HepG2 (cell line): ENCODE data around the gene MED9. TPM values are rescaled to one million over a fixed set of nuclear protein-coding genes. Genes with fewer than 3 reads are reported as not detected.

Experiments used
- ATAC-seq: fragments of 200-7000 bp; cut with Tn5 transposase; 3 replicates; pipeline ENCODE4 v1.9.1; 2020; ENCODE audit warnings: mild to moderate bottlenecking, moderate library complexity
- BruUV-seq: library from RNA; stranded (reverse); fragments of 400-500 nt; replicated peaks from 2 replicates; lab custom pipeline; 2021; lab: Mats Ljungman, UMichigan
- CTCF ChIA-PET: fragments of 300-600 bp; formaldehyde crosslinking; extraction: SDS; loops from one replicate; lab custom pipeline; 2021; ENCODE audit warnings: low total read pairs, inconsistent platforms, low intra/inter-chr PET ratio; lab: Yijun Ruan, JAX
- POLR2A ChIA-PET: fragments of 350-600 bp; sonication (Branson Sonifier 250); formaldehyde crosslinking; loops from one replicate; lab custom pipeline; 2020; ENCODE audit warnings: antibody characterized with exemption, inconsistent platforms; lab: Yijun Ruan, JAX
- DNase-seq: peaks from one replicate; pipeline ENCODE4 v3.0.0-alpha.2; 2015; ENCODE audit warnings: low spot score
- FAIRE-seq: peaks from 3 replicates; lab custom pipeline; 2011; peaks lifted over from hg19 to GRCh38; lab: Jason Lieb, UNC
- H2AFZ ChIP-seq: one replicate; pipeline ENCODE4 v1.6.1; 2011; ENCODE audit warnings: low read length, inconsistent platforms
- H3K27ac ChIP-seq: fragments of 300-600 bp; 3 replicates; pipeline ENCODE4 v1.8.0; 2011; ENCODE audit warnings: mixed run types, mild to moderate bottlenecking, mixed read lengths, low read length, inconsistent platforms; ENCODE audit not compliant: insufficient read depth; ENCODE audit errors: extremely low read length
- H3K27me3 ChIP-seq, 2 experiments: fragments of 200-600 bp in 1 of 2; 2 replicates in 1 of 2; 3 replicates in 1 of 2; pipeline versions ENCODE4 v1.6.0 to v1.8.0; 2011; ENCODE audit warnings: low read length in 2 of 2, mild to moderate bottlenecking in 2 of 2, moderate library complexity in 2 of 2, inconsistent platforms in 1 of 2; ENCODE audit not compliant: insufficient read depth in 2 of 2, control insufficient read depth in 1 of 2
- H3K36me3 ChIP-seq, 2 experiments: fragments of 200-600 bp in 1 of 2; replicated peaks in 1 of 2; 2 replicates in 1 of 2; 3 replicates in 1 of 2; pipeline versions ENCODE4 v1.5.1 to v1.8.0; 2011; ENCODE audit warnings: low read length in 2 of 2, inconsistent platforms in 1 of 2; ENCODE audit not compliant: insufficient read depth in 2 of 2, control insufficient read depth in 1 of 2
- H3K4me1 ChIP-seq: 2 replicates; pipeline ENCODE4 v1.5.1; 2012; ENCODE audit warnings: low read length, inconsistent platforms; ENCODE audit not compliant: insufficient read depth
- H3K4me2 ChIP-seq: 2 replicates; pipeline ENCODE4 v1.6.0; 2011; ENCODE audit warnings: low read depth, low read length, inconsistent platforms
- H3K4me3 ChIP-seq, 3 experiments: fragments of 200-600 bp in 1 of 3; sonication (generic), shearing (Covaris generic) in 1 of 3; replicated peaks in 1 of 3; 2 replicates each; pipeline ENCODE4 v1.5.1; 2011 to 2016; ENCODE audit warnings: low read length in 3 of 3, inconsistent platforms in 2 of 3, low read depth in 2 of 3, mild to moderate bottlenecking in 2 of 3, control low read depth in 1 of 3, mixed read lengths in 1 of 3; ENCODE audit not compliant: insufficient read depth in 1 of 3
- H3K79me2 ChIP-seq: one replicate; pipeline ENCODE4 v1.6.1; 2011; ENCODE audit warnings: low read length, inconsistent platforms; ENCODE audit not compliant: insufficient read depth
- H3K9ac ChIP-seq: 2 replicates; pipeline ENCODE4 v1.6.0; 2011; ENCODE audit warnings: mild to moderate bottlenecking, low read depth, low read length, inconsistent platforms; ENCODE audit not compliant: insufficient read depth
- H3K9me3 ChIP-seq: 2 replicates; pipeline ENCODE4 v1.5.1; 2012; ENCODE audit warnings: mild to moderate bottlenecking, low read length
- H4K20me1 ChIP-seq: 2 replicates; pipeline ENCODE4 v1.6.0; 2011; ENCODE audit warnings: inconsistent platforms, mild to moderate bottlenecking, low read length, moderate library complexity; ENCODE audit not compliant: insufficient read depth
- ARHGAP35 ChIP-seq: sonication (generic); formaldehyde crosslinking; IDR thresholded peaks from 2 replicates; pipeline ENCODE4 v1.9.0; 2022; ENCODE audit warnings: mild to moderate bottlenecking, inconsistent platforms, moderate library complexity, missing genetic modification reagents, borderline replicate concordance
- ATAD3A ChIP-seq: sonication (generic); formaldehyde crosslinking; IDR thresholded peaks from 2 replicates; pipeline ENCODE4 v1.4.0; 2020; ENCODE audit warnings: missing genetic modification reagents
- CCAR2 ChIP-seq: fragments of 200-400 bp; formaldehyde crosslinking; optimal IDR thresholded peaks from 2 replicates; pipeline ENCODE3; 2018; ENCODE audit warnings: low read depth, mild to moderate bottlenecking, low read length, moderate library complexity
- KDM5A ChIP-seq: fragments of 200-600 bp; sonication (generic); IDR thresholded peaks from 2 replicates; pipeline ENCODE4 v1.7.0; 2018; ENCODE audit warnings: antibody characterized with exemption, mild to moderate bottlenecking, low read length, borderline replicate concordance
- RFX1 ChIP-seq: fragments of 450-650 bp; IDR thresholded peaks from 2 replicates; pipeline ENCODE4 v1.6.1; 2017
- SIN3B ChIP-seq: fragments of 150-350 bp; IDR thresholded peaks from 2 replicates; pipeline ENCODE4 v1.6.1; 2014; ENCODE audit warnings: low read length
- TCF7L2 ChIP-seq: IDR thresholded peaks from 2 replicates; pipeline ENCODE4 v1.6.1; 2011; ENCODE audit warnings: mild to moderate bottlenecking, low read depth, low read length, moderate library complexity
- ZBTB3 ChIP-seq: sonication (generic); formaldehyde crosslinking; IDR thresholded peaks from 2 replicates; pipeline ENCODE4 v1.4.0; 2020; ENCODE audit warnings: low read depth, mild to moderate bottlenecking, moderate library complexity, missing genetic modification reagents, borderline replicate concordance
- ZNF12 ChIP-seq: sonication (generic); formaldehyde crosslinking; IDR thresholded peaks from 2 replicates; pipeline ENCODE4 v1.5.0; 2020; ENCODE audit warnings: missing genetic modification reagents
- ZNF264 ChIP-seq: sonication (generic); formaldehyde crosslinking; IDR thresholded peaks from 2 replicates; pipeline ENCODE4 v1.4.0; 2020; ENCODE audit warnings: missing genetic modification reagents
- ZNF383 ChIP-seq: sonication (generic); formaldehyde crosslinking; IDR thresholded peaks from 2 replicates; pipeline ENCODE4 v1.4.0; 2020; ENCODE audit warnings: missing genetic modification reagents, mild to moderate bottlenecking, borderline replicate concordance
- ZNF501 ChIP-seq: sonication (generic); formaldehyde crosslinking; IDR thresholded peaks from 2 replicates; pipeline ENCODE4 v1.5.1; 2020; ENCODE audit warnings: mild to moderate bottlenecking, moderate library complexity, missing genetic modification reagents
- ZNF616 ChIP-seq: sonication (generic); formaldehyde crosslinking; IDR thresholded peaks from 2 replicates; pipeline ENCODE4 v1.5.0; 2020; ENCODE audit warnings: low read depth, mild to moderate bottlenecking, missing genetic modification reagents
- ZSCAN9 ChIP-seq: IDR thresholded peaks from 2 replicates; pipeline ENCODE4 v1.6.1; 2016; ENCODE audit warnings: borderline replicate concordance
- WGBS: methylation state at CpG from one replicate; pipeline ENCODE4 v1.1.6; 2017; ENCODE audit warnings: low lambda C conversion rate; 5-methylcytosine and 5-hydroxymethylcytosine counted together
- in situ Hi-C: cut with HindIII; loops from 2 replicates; pipeline ENCODE4 v1.10.0; 2017; ENCODE audit warnings: low pct_unique_long_range_greater_than_20kb; ENCODE audit not compliant: extremely low pct_ligation_motif_present
- intact Hi-C: fragments of 100-400 bp; cut with micrococcal nuclease; formaldehyde crosslinking; loops from one replicate; pipeline ENCODE4 v1.10.0; 2022; ENCODE audit not compliant: unreplicated experiment
- polyA plus RNA-seq, 8 experiments: library from polyadenylated mRNA; depleted of rRNA in 3 of 8; stranded (reverse) in 7 of 8; unstranded in 1 of 8; fragments of >200 nt; fragmentation: Illumina TruSeq in 4 of 8; extraction: Trizol in 4 of 8; gene quantifications; 2 replicates each; pipeline versions ENCODE4 v1.2.1 to v1.2.3, GENCODE V29; 2011 to 2016; ENCODE audit warnings: low read depth in 4 of 8, missing spikeins in 1 of 8, mixed read lengths in 1 of 8; ENCODE audit not compliant: insufficient read depth in 1 of 8
- total RNA-seq, 5 experiments: library from RNA; depleted of rRNA; stranded (reverse); fragments of >200 nt; fragmentation: Illumina TruSeq; extraction: Trizol; gene quantifications; 2 replicates each; pipeline ENCODE4 v1.2.3, GENCODE V29; 2016; ENCODE audit warnings: low read depth in 1 of 5
- TF ChIP-seq, protein P1 (sequence below): sonication (generic); formaldehyde crosslinking; IDR thresholded peaks from 2 replicates; pipeline ENCODE4 v1.4.0; 2020; ENCODE audit warnings: missing genetic modification reagents

Gene MED9
- total and polyA plus RNA-seq, 2 of the 13 experiments (the other 11 are each of a cell fraction or from before 2014, with no cell fraction given), result 11.9 to 15.1 TPM

DNA sequence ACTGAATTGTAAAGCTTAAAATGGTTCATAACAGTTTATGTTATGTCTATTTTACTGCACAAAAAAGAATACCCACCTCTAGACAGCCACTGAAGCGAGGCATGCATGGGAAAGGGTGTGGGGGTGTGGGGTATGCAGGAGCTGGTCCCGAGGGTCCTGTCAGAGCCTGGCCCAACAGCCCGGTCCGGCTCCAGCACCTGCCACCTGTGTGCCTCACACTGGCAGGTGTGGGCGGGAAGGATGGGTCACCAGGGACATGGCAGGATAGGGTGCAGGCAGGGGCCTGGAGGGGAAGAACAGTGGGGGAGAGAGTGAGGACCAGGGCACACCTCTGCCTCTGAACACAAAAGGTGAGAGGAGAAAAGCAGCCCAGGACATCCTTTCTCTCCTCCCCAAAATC lies 42.2 kb downstream of the MED9 start:
- BruUV-seq, result no TSS peak
- 91% methylated on average over 5 of the region's 5 CpGs for WGBS
- Histone ChIP-seq H3K4me1 (no peaks in the 10 kb centered on the region), H3K9me3 (no peaks in the 10 kb centered on the region), H3K27ac (no peak overlapping the region), H3K4me3 (no peak overlapping the region), H3K4me2 (no peak overlapping the region), H3K27me3 (no peaks in the 10 kb centered on the region), H2AFZ (no peak overlapping the region), H4K20me1 (0 out of 2 replicates have a peak, but pooled peaks cover 6% of the 10 kb centered on the region), H3K36me3 (peaks cover 3 to 4% of the 10 kb centered on the region in 2 experiments; a peak in 2 of 5 replicates), H3K9ac (no peak overlapping the region), H3K79me2 (no peaks in the 10 kb centered on the region)
- ChIA-PET POLR2A (interaction anchor here (1.2 kb wide), 1 partner anchor 22 kb away, joined by 3 read pairs; no protein-coding TSS in a partner anchor), CTCF (no interaction called here)
- no peak for TF ChIP-seq ZSCAN9 (CRISPR knock-in tag)
- no peak for TF ChIP-seq TCF7L2
- TF ChIP-seq, protein P1, sequence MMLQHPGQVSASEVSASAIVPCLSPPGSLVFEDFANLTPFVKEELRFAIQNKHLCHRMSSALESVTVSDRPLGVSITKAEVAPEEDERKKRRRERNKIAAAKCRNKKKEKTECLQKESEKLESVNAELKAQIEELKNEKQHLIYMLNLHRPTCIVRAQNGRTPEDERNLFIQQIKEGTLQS (CRISPR knock-in tag), result no peak
- no peak for TF ChIP-seq ZNF12
- TF ChIP-seq RFX1, result no peak
- in situ Hi-C loops, result no loop called here
- intact Hi-C loops, result no loop called here
- ATAC-seq (no peak), DNase-seq (no peak), FAIRE-seq (no peak)

DNA sequence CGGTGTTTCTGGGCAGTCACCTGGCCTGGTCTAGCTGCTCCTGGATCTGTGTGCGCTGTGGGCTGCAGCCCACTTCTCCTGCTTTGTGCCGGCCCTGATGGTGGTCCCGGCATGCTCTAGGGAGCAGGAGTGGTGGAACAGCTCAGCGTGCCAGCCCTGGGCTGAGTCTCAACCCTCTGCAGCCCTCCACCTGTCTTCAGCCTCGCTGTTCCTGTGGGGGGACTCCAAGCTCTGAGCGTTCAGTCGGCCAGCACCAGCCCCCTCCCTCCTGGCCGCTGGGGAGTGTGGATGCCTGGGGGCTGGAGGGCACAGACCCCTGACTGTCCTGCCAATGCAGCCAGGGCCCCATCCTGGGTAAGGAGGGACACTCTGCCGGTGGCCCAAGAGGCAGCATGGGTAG lies 43.1 kb downstream of the MED9 start:
- no peak for TF ChIP-seq ZNF264
- no peak for TF ChIP-seq SIN3B
- no peak for TF ChIP-seq ZNF616
- TF ChIP-seq KDM5A, result no peak
- no peak for TF ChIP-seq ZNF383 (CRISPR knock-in tag)
- TF ChIP-seq ATAD3A, result no peak
- no peak for TF ChIP-seq ZBTB3 (CRISPR knock-in tag)
- TF ChIP-seq ZNF501 (CRISPR knock-in tag), result no peak
- TF ChIP-seq ARHGAP35 (CRISPR knock-in tag), result no peak
- no peak for TF ChIP-seq CCAR2
- BruUV-seq, result no TSS peak
- Histone ChIP-seq H3K27me3 (no peaks in the 10 kb centered on the region), H3K4me3 (no peak overlapping the region), H3K27ac (no peak overlapping the region), H3K4me2 (no peak overlapping the region), H3K4me1 (no peaks in the 10 kb centered on the region), H3K36me3 (peaks cover 3 to 4% of the 10 kb centered on the region in 2 experiments; a peak in 2 of 5 replicates), H3K9me3 (no peaks in the 10 kb centered on the region), H2AFZ (no peak overlapping the region), H3K9ac (no peak overlapping the region), H4K20me1 (0 out of 2 replicates have a peak, but pooled peaks cover 7% of the 10 kb centered on the region), H3K79me2 (no peaks in the 10 kb centered on the region)
- ATAC-seq (no peak), FAIRE-seq (no peak), DNase-seq (no peak)
- no CpG with 5 or more reads among the region's 10 CpGs for WGBS
- CTCF ChIA-PET, result no interaction called here
- in situ Hi-C loops, result no loop called here
- POLR2A ChIA-PET, result no interaction called here
- intact Hi-C loops, result no loop called here
